HUES6 (cell line): Measurements from ENCODE around the gene PRLH.

Source experiments
- H3K27ac ChIP-seq: 2 replicates; pipeline ENCODE4 v1.7.0; 2013; ENCODE audit warnings: low read depth, mild to moderate bottlenecking, low read length, inconsistent platforms
- H3K27me3 ChIP-seq: 2 replicates; pipeline ENCODE4 v1.6.1; 2013; ENCODE audit warnings: low read length; ENCODE audit not compliant: control insufficient read depth, insufficient read depth
- H3K36me3 ChIP-seq: 2 replicates; pipeline ENCODE4 v1.6.1; 2013; ENCODE audit warnings: low read length; ENCODE audit not compliant: control insufficient read depth, insufficient read depth
- H3K4me1 ChIP-seq: 2 replicates; pipeline ENCODE4 v1.6.1; 2013; ENCODE audit warnings: low read length; ENCODE audit not compliant: control insufficient read depth, insufficient read depth
- H3K4me3 ChIP-seq: 2 replicates; pipeline ENCODE4 v1.5.1; 2013; ENCODE audit warnings: low read depth, low read length
- H3K9ac ChIP-seq: one replicate; pipeline ENCODE4 v1.6.1; 2013; ENCODE audit warnings: mild to moderate bottlenecking, low read length
- H3K9me3 ChIP-seq: 2 replicates; pipeline ENCODE4 v1.6.1; 2013; ENCODE audit warnings: low read depth, low read length; ENCODE audit not compliant: control insufficient read depth, insufficient read depth

PRLH gene

DNA sequence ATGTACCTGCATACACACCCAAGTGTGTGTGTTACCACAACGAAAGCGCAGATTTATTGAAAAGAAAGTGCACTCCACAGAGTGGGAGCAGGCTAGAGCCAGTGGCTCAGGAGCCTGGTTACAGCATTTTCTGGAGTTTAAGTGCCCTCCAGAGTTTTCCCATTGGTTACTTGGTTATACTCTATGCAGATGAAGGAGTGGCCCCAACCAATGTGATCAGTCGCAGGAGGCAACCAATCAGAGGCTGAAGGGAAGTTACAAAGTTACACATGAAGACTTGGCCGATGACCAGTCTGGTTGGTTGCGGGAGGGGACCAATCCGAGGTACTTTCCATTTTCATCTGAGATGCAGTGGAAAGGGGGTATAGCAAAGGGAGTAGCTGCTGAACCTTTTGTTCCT lies 13.5 kb upstream of the PRLH start:
- Histone ChIP-seq H3K9me3 (peaks cover 31% of the 10 kb centered on the region), H3K36me3 (0 out of 2 replicates have a peak, but pooled peaks cover 10% of the 10 kb centered on the region)

DNA sequence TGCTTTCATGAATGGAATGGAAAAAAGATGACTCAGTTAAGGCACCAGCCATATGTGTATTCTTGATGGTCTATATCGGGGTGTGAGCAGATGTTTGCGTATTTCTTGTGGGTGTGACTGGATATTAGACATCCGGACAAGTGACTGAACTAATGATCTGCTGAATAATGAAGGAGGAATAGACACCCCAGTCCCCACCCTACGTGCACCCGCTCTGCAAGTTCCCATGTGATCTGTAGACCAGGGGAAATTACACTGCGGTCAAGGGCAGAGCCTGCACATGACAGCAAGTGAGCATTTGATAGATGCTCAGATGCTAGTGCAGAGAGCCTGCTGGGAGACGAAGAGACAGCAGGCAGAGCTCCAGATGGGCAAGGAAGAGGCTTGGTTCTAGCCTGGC lies 12.4 kb upstream of the PRLH start:
- Histone ChIP-seq H3K4me1 (no peaks in the 10 kb centered on the region), H3K4me3 (no peak overlapping the region), H3K27me3 (no peaks in the 10 kb centered on the region), H3K9ac (no peak overlapping the region), H3K27ac (no peak overlapping the region), H3K36me3 (0 out of 2 replicates have a peak, but pooled peaks cover 10% of the 10 kb centered on the region), H3K9me3 (peaks cover 31% of the 10 kb centered on the region)

More for the DNA sequence above, 13.5 kb upstream of the PRLH start:
- Histone ChIP-seq H3K9ac (no peak overlapping the region), H3K27me3 (no peaks in the 10 kb centered on the region), H3K4me1 (no peaks in the 10 kb centered on the region), H3K4me3 (no peak overlapping the region), H3K27ac (no peak overlapping the region)

DNA sequence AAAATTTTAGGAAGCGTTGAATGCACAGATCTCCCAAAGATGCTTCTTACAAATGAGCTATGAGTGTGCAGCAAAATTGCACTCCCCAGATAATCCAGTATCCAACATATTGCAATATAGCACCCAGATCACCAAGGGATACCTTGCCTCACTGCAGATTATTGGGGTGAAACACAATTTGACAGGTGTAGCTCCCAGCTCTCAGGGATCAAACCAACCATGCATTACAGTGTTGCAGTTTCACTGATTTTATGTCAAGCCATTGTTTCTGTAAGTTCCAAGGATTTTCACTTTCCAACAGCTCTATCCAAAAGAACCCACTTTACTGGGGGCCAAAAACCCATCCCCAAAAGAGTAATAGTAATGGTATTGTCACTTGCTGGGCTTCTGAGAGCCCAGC lies 10.8 kb upstream of the PRLH start:
- Histone ChIP-seq H3K9me3 (peaks cover 31% of the 10 kb centered on the region), H3K27me3 (no peaks in the 10 kb centered on the region), H3K4me1 (no peaks in the 10 kb centered on the region), H3K36me3 (0 out of 2 replicates have a peak, but pooled peaks cover 10% of the 10 kb centered on the region), H3K4me3 (no peak overlapping the region), H3K27ac (no peak overlapping the region), H3K9ac (no peak overlapping the region)

DNA sequence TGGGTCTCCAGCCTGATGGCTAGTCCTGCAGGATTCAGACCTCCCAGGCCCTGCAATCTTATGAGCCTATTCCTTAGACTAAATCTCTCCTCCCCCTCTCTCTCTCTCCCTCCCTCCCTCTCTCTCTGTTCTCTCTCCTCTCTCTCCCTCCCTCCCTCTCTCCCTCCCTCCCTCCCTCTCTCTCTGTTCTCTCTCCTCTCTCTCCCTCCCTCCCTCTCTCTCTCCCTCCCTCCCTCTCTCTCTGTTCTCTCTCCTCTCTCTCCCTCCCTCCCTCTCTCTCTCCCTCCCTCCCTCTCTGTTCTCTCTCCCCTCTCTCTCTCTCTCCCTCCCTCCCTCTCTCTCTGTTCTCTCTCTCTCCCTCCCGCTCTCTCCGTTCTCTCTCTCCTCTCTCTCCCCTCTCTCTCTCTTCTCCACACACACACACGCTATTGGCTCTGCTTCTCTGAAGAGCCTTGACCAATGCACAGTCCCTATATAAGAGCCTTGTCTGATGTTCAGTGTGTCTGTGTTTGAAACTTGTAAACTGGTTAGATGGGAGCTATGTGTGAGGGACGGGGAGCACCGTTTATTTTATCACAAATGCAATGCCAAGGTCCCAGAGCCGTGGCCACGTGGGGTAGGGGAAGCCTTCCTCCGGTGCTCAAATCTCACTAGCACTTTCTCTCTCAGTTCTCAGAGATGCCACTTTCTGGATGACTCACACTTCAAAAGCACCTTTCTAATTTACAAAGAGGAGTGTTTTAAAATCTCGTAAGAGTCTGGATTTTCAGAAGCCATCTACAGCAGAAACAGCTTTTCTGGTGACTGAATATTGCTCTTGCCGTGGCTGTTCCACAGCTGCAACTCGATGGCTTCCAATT lies 9.4 kb upstream of the PRLH start:
- peaks cover 31% of the 10 kb centered on the region for H3K9me3 ChIP-seq
- H3K4me3 ChIP-seq, result no peak overlapping the region
- no peak overlapping the region for H3K27ac ChIP-seq
- 0 out of 2 replicates have a peak, but pooled peaks cover 10% of the 10 kb centered on the region for H3K36me3 ChIP-seq
- no peak overlapping the region for H3K9ac ChIP-seq
- no peaks in the 10 kb centered on the region; the same call in 1 of the 2 replicates for H3K27me3 ChIP-seq
- H3K4me1 ChIP-seq, result no peaks in the 10 kb centered on the region

DNA sequence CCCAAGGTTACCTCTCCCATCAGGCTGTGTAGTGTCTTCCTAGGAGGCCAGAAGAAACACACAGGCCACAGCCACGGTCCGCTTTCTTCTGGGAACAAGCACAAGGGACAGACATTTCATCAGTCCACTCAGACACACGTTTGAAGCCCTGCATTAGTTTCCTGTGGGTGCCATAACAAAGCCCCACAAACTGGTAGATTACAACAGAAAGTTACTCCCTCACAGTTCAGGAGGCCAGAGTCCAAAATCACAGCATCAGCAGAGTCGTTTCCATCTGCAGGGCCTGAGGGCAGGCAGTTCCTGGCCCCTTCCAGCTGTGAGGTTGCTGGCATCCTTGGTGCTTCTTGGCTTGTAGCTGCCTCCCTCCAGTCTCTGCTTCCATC lies 8.8 kb upstream of the PRLH start:
- Histone ChIP-seq H3K27ac (no peak overlapping the region), H3K36me3 (0 out of 2 replicates have a peak, but pooled peaks cover 10% of the 10 kb centered on the region), H3K9ac (no peak overlapping the region), H3K27me3 (no peaks in the 10 kb centered on the region; the same call in 1 of the 2 replicates), H3K9me3 (peaks cover 30% of the 10 kb centered on the region), H3K4me3 (no peak overlapping the region), H3K4me1 (no peaks in the 10 kb centered on the region)

DNA sequence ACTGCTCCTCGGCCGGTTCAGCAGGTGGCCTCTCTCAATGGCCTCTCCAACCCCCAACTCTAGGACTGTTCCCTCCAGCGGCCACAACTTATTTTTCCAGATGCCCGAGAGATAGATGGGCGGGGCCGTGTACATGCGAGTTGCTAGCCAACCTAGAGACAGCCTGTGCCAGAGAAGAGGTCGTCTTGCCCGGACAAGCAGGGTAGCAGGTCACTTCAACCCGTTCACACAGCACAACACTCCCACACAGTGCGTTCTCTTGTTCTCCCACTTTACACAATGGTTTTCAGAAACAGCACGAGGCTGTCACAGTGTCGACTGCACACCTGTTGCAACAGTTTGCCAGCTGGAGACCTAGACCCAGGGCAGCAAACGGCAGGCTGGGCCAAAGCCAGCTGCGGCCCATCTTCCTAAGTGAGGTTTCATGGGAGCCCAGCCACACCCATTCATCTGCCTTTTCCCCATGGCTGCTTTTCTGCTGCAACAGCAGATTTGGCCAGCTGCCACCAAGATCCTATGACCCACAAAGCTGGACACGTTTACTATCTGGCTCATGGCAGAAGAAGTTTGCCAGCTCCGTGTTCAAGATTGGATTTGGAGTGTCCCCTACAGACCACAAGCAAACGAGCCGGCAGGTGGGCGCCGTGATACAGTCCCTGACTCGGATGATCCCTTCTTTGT lies 7.3 kb upstream of the PRLH start:
- Histone ChIP-seq H3K4me1 (no peaks in the 10 kb centered on the region), H3K9ac (no peak overlapping the region), H3K9me3 (peaks cover 15% of the 10 kb centered on the region), H3K36me3 (0 out of 2 replicates have a peak, but pooled peaks cover 4% of the 10 kb centered on the region), H3K4me3 (no peak overlapping the region), H3K27ac (no peak overlapping the region), H3K27me3 (no peaks in the 10 kb centered on the region; the same call in 1 of the 2 replicates)

DNA sequence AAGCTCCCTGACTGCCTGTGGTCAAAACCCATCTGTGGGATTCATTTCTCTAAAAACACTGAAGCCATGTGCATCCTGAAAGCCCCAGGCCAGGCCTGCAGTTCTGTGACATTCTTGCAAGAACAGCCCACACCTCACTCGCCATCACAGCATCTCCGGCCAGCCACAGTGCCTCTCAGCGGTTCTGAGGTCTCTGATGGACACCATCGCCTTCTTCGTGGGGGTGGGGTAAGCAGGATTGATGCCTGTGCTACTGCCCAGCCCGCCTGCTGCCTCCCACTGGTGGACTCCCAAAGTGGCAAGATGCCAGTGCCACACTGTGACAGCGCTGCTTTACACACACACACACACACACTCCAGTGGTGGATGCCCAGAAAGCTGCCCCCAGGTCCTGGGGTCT lies 5.2 kb upstream of the PRLH start:
- H3K27ac ChIP-seq, result no peak overlapping the region
- H3K27me3 ChIP-seq, result peaks cover 6% of the 10 kb centered on the region; the same call in 1 of the 2 replicates
- no peaks in the 10 kb centered on the region for H3K4me1 ChIP-seq
- no peak overlapping the region for H3K4me3 ChIP-seq
- H3K9ac ChIP-seq, result no peak overlapping the region
- H3K36me3 ChIP-seq, result no peaks in the 10 kb centered on the region
- H3K9me3 ChIP-seq, result no peaks in the 10 kb centered on the region

DNA sequence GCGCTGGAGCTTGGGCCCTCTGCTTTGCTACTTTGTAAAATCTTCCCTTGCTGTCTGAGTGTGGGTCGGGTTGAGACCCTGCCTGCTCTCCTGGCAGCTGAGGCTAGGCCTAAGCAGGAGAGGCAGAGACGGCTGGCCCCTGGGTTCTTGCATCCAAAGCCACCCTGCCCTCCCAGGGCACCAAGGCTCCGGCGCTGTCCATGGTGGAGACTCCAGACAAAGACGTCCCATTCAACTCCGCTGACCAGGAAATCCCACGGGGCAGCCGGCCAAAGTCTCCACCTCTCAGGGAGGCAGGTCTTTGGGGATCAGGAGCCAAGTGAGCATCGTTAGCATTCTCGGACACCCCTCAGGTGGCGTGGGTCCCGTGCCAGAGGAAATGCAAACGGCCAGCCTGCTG lies 2.6 kb upstream of the PRLH start:
- no peak overlapping the region for H3K4me3 ChIP-seq
- no peak overlapping the region for H3K9ac ChIP-seq
- no peaks in the 10 kb centered on the region for H3K36me3 ChIP-seq
- peaks cover 6% of the 10 kb centered on the region; the same call in 1 of the 2 replicates for H3K27me3 ChIP-seq
- no peaks in the 10 kb centered on the region for H3K4me1 ChIP-seq
- no peaks in the 10 kb centered on the region for H3K9me3 ChIP-seq
- no peak overlapping the region for H3K27ac ChIP-seq

DNA sequence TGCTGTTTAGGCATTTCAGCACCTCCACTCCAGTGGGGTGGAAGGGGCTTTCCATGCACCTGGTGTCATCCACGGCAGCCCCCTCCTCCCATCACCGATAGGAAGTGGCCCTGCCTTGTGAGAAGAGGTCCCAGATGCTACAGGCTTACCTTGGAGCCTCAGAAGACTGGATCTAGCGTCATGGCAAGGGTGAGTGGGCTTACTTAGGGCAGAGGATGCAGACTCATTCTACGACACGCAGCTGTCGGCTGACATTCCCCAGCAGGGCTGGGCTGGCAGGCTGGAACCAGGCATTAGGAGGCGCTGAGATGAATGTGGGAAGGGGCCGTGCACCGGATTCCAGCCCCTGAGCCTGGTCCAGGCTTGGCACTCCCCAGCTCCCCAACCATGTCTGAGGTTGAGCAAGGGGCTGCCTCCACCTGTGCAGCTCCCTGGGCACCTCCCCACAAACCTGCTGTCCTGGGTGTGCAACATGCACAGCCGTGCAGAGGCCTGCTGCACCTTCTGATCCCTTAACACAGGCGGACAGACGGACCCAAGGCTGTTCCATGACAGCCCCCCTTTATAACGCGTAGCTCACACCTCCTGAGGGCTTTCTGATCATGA lies 1.7 kb upstream of the PRLH start:
- Histone ChIP-seq H3K4me1 (no peaks in the 10 kb centered on the region), H3K36me3 (no peaks in the 10 kb centered on the region), H3K27me3 (peaks cover 6% of the 10 kb centered on the region; the same call in 1 of the 2 replicates), H3K4me3 (no peak overlapping the region), H3K9me3 (no peaks in the 10 kb centered on the region), H3K27ac (no peak overlapping the region), H3K9ac (no peak overlapping the region)

DNA sequence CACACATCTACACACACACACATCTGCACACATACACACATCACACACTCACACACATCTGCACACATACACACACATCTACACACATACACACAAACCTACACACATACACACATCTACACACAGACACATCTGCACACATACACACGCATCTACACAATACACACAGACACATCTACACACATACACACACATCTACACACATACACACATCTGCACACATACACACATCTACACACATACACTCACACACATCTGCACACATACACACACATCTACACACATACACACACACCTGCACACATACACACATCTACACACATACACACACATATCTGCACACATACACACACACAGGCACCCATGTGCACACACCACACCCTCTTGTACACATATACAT lies 400 bp upstream of the PRLH start:
- Histone ChIP-seq H3K27ac (no peak overlapping the region), H3K9ac (no peak overlapping the region), H3K36me3 (no peaks in the 10 kb centered on the region), H3K4me1 (no peaks in the 10 kb centered on the region), H3K9me3 (no peaks in the 10 kb centered on the region), H3K4me3 (no peak overlapping the region), H3K27me3 (peaks cover 6% of the 10 kb centered on the region; the same call in 1 of the 2 replicates)
